HS-5 (cell line): ENCODE data around the gene CPA3.

ENCODE experiments used
- DNase-seq: peaks from one replicate; pipeline ENCODE4 v3.0.0-alpha.2; 2012; ENCODE audit warnings: low read depth

The CPA3 gene

DNA sequence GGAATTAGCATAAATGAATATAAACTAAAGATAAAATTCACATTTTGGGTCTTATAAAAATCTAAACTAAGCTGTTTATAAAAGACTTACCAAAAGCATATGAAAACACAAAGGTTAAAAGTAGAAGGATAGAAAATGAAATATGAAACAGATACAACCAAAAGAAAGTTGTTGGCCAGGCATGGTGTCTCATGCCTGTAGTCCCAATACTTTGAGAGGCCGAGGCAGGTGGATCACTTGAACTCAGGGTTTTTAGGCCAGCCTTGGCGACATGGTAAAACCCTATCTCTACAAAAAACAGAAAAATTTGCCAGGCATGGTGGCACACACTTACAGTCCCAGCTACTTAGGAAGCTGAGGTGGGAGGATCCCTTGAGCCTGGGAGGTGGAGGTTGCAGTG lies 51.0 kb downstream of the CPA3 start:
- DNase-seq: no peak

DNA sequence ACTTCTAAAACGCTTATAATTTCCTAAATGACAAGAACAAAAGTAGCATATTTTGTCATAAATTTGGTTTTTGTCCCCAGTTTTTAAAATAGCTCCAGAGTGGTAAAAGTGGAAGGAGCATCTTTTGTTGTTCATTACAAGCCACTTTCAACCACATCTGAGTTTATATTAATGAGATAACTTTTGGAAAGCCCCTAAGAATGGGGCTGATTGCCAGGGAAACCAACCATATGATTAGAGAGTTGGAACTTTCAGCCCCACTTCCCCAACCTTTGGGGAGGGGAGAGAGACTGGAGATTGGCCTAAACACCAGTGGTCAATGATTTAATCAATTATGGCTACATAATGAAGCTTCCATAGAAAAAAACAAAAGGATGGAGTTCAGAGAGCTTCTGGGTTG lies 57.4 kb downstream of the CPA3 start:
- DNase-seq: no peak

DNA sequence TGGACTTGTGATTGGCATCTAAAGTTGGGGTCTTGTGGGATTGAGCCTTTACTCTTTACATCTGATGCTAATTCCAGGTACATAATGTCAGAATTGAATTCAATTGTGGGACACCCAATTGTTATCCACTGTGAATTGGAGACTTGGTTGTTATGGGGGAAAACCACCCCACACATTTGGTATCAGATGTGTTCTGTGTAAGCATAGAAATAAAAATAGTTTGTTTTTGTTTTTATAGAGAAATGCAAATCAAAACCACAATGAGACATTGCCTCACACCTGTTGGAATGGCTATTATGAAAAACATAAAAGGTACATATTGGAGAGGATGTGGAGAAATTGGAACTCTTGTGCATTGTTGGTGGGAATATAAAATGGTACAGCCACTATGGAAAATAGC lies 58.5 kb downstream of the CPA3 start:
- DNase-seq: no peak

DNA sequence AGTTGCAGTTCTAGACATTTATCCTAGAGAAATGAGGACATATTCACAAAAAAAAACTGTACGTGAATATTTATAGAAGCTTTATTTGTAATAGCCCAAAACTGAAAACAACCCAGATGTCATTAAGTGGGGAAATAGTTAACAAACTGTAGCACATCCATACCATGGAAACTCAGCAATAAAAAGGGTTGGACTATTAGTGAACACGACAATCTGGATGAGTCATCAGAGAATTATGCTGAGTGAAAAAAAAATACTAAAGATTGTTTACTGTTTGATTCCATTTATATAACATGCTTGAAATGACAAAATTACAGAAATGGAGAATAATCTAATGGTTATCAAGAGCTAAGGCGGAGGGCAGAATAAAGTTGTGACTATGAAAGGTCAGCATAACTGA lies 59.5 kb downstream of the CPA3 start:
- DNase-seq: peak; percentile 24

DNA sequence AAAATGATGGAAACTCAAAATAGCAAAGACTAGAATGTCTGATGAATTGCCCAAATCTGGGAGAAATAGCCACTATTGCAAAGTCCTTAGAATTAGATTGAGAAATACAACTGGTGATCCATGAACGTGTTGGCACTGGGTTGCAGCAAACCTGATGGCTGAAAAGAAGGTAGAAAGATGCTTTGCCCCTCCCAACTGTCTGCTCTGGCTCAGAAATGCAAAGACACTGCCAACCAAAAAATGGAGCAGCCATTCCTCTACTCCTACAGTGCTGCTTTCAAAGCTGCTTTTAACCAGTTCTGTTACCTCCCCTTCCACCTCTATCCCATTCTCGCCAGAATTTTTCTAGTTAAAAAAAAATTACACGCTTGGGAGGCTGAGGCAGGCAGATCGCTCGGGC lies 60.7 kb downstream of the CPA3 start:
- no peak for DNase-seq

DNA sequence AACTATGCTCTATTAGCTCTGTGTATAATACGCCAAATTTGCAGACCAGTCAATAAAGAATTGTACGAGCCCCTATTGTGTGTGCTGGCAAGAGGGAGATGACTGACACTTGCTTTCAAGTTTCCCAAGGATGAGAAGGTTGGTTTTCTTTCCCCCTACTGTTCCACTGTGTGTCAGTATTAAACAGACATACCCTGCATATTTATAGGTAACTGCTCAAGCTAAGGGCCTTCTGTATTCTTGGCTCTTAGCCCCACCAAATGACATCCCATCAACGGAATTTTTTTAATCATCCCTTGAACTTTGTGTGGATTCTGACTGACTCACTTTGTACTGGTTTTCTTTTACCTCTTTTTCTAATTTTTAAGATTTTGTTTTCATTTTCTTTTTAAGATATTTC lies 65.7 kb downstream of the CPA3 start:
- peak; percentile 76 for DNase-seq

DNA sequence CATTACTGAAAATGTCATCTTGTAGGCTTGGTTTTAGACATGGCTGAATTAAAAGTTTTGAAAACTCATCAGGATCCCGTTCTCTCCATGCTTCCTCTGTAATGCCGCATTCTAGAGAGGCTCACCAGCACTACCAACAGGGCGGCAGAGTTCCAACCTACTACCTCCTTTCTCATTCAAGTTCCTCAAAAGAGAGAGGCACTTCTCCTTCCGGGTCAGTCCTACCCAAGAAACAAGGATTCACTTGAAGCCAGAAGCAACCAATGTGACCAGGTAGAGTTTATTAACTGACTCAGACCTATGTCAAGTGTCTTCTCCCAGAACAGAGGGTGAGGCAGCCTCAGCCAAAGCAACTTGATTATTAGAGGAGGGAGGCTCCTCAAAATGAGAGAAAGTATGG lies 66.5 kb downstream of the CPA3 start:
- no peak for DNase-seq

DNA sequence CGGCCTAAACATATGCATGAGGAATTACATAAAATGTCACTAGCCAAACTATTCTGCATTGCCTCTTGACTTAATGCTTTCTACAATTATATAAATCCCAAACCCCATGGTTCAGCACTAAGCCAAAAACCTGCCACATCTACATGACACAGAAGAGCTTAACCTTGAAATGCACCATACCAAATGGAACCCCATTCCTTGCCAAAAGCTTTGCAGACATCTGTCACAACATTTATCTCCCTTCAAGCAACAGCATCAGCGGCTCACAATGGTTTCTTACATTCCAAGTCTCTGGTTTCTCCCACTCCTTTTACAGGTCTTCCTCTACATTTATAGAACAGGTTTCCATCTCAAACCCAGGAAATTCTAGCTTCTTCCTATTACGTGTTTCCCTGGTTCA lies 67.9 kb downstream of the CPA3 start:
- no peak for DNase-seq

DNA sequence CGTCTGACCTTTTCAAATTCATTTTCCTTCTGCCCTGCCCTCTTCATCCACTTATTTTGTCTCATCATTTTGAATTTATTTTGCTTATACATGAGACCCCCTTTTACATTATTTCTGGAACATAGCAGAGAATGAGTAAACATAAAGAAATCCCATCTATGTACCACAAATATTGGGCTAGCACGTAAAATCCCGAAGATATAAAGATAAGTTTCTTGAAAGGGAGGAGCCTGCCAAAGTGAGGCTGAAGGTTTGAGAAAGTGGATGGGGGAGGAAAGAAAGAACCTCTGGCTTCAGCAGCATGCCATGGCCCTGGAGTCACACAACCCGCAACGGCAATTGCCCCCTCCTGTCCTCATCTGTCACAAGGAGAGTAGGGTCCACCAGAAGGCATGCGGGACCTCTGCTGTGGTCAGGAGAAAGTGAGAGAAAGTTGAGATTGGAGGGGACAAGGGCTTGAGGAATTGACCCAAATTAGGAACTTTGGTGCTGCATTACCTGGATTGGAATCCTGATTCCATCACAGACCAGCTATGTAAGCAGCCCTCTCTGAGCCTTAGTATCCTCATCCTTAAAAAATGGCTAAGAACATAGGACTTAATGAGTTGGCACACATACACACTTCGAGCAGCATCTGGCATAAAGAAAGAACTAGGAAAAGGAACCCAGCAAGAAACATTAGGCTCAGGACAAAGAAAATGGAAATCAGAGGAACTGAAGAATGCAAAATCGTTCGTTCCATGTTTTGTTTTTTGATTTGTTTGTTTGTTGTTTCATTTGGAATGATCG lies 72.6 kb downstream of the CPA3 start:
- DNase-seq: peak; percentile 50

DNA sequence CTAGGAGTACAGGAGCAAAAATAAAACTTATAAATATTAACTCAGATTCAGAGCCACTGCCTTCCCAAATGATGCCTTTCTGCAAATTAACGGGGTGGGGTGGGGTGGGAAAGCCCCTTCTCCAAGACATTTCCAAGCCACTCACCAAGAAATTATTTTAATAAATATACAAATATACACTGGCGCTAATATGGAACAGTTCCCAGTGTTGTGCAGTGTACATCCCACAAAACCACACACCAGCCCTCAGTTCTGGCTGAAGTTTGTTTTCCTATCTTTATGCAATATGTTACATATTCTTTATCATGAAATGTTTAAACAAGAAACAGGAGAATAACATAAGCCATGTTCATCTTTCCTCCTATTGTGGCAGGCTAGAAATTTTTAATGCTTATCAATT lies 73.2 kb downstream of the CPA3 start:
- DNase-seq: no peak

DNA sequence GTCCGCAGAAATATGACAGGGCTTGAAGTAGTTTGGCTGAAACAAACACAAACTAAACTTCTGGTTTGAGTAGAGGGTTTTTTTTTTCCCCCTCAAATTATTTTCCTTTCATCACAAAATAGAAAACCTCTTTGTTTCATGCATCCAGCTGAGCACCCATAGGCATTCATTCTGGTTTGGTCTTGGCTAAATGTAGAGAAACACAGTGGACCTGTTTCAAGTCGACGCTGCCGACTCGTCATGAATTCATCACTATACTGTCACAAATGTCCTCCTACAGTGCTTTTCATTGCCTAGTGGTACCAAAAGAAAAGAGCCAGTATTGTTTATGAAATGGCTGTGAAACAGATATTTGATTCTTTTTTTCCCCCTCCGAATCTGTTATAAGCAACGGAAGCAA lies 73.8 kb downstream of the CPA3 start:
- no peak for DNase-seq

DNA sequence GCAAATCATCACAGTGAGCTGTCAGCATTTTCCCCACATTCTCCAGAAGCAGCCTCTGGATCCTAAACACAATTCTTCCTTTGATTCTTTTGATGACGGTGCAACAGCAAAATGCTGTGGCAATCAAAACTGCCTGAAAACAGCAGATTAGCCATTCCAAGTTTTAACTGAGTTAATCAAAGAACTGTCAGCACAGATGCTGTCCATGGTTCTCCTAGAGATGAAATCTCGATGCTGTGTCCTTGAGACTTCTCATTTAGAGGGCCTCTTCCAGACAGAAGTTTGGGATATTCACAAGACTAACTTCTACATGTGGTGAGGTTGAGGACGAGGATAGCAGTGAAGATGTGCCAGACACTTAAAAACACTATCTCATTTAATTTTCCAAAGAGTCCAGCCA lies 75.9 kb downstream of the CPA3 start:
- DNase-seq: no peak

DNA sequence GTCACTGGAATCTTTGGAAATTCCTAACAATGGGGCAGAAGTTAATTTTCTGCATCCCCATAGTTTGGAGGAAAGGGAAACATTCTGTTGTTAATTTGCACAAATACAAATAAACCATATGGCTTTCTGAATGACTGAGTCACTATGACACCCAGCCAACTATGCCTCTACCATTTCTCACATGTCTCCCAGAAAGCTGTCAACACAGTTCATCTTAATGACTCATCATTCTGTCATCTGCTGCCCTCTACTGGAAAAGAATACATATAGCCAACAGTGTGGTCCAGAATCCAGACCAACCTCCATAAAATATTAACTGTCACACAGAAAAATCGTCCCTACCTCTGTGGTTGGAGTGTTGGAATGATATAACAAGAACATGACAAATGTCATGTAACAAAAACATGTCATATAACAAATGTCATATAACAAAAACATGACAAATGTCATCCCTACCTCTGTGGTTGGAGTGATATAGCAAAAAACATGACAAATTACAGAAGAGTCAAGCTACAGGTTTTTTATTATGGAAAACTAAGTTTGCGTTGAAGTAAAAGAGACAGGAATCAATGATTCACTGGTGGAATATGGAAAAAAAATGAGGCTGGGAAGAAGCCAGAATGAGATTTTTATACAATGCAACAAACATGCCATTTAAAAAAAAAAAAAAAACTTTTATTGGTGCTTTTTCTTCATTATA lies 78.6 kb downstream of the CPA3 start:
- peak; percentile 89 for DNase-seq

DNA sequence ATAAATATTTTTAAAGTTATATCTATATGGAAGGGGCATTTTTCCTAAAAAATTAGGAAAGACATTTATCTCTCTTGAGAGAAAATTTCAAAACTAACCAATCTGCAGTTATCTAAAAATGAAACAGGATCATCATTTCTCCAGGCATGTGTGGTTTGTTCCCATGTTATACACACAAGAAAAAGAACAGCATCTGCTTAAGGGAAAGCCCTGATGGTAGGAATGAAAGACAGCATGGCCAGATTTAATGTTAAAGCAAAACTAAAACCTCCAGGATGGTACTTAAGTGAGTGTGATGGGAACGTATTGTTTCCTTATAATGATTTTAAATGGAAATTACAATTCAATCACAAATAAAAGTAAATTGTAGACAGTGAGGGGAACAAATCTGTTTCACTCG lies 80.0 kb downstream of the CPA3 start:
- no peak for DNase-seq
